ENCODE measurements around the gene CAV3. TPM values are rescaled to one million over a fixed set of nuclear protein-coding genes. Genes with fewer than 3 reads are reported as not detected.
"Not testable (repeated sequence)": the region's sequence is repeated elsewhere in the genome, so short reads cannot be mapped to it uniquely, and the experiment has no call there.

CAV3 gene
- under 1 TPM in 2 of 4 donors, not detected in 2; 0.52 to 0.79 TPM for total RNA-seq

GRCh38 chr3:8733332-8734094 lies at the start of gene CAV3:
CAV3 (plus strand) TSS chr3:8733802; CDS start chr3:8733877, 75 bp downstream.
- no peak within 1 kb of the TSS for H3K4me3 ChIP-seq (ENCODE audit: low read depth, poor library complexity, severe bottlenecking)
- 61 to 70% methylated on average over 22 to 23 of the region's 23 CpGs for WGBS, 2 donors
- DNase-seq (ENCODE audit: low spot score in 2 of 2): peak in 1 of 2 donors; percentile 69

DNA sequence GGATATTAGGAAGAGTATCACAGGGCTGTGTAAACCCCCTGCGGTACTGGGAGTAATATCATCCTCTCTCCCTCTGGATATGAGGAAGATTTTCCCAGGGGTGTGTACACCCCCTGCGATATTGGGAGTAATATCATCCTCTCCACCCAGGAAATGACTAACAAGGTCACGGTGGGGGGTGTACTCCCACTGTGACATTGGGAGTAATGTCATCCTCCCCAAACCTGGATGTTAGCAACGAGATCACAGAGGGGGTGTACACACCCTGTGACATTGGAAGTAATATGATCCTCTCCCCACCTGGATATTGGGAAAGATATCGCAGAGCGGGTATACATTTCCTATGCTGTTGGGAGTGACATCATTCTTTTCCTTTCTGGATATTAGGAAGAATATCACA lies 48.6 kb upstream of the CAV3 start:
- WGBS, 2 donors: 85 to 86% methylated on average over 6 of the region's 6 CpGs
- DNase-seq (ENCODE audit: low spot score in 2 of 2); intact Hi-C loops (cut with DNase I; ENCODE audit: low total_unique reads); H3K4me3 ChIP-seq (ENCODE audit: low read depth, poor library complexity, severe bottlenecking): not testable (repeated sequence)

More at GRCh38 chr3:8733332-8734094, at the start of gene CAV3:
- intact Hi-C loops (cut with DNase I; ENCODE audit: low total_unique reads): no loop called here
- no peak for TF ChIP-seq POLR2A (IDR thresholded peaks at IDR 0.05)
- TF ChIP-seq, protein P1, sequence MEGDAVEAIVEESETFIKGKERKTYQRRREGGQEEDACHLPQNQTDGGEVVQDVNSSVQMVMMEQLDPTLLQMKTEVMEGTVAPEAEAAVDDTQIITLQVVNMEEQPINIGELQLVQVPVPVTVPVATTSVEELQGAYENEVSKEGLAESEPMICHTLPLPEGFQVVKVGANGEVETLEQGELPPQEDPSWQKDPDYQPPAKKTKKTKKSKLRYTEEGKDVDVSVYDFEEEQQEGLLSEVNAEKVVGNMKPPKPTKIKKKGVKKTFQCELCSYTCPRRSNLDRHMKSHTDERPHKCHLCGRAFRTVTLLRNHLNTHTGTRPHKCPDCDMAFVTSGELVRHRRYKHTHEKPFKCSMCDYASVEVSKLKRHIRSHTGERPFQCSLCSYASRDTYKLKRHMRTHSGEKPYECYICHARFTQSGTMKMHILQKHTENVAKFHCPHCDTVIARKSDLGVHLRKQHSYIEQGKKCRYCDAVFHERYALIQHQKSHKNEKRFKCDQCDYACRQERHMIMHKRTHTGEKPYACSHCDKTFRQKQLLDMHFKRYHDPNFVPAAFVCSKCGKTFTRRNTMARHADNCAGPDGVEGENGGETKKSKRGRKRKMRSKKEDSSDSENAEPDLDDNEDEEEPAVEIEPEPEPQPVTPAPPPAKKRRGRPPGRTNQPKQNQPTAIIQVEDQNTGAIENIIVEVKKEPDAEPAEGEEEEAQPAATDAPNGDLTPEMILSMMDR (IDR thresholded peaks at IDR 0.05): no peak

DNA sequence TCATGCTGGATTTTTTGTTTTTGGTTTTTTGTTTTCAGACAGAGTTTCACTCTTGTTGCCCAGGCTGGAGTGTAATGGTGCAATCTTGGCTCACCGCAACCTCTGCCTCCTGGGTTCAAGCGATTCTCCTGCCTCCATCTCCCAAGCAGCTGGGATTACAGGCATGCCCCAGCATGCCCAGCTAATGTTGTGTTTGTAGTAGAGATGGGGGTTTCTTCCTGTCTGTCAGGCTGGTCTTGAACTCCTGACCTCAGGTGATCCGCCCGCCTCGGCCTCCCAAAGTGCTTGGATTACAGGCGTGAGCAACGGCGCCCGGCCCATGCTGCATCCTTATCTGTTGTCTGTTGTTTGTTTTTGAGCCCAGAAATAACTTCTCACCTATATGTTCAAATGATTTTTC lies 42.3 kb upstream of the CAV3 start:
- DNase-seq (ENCODE audit: low spot score in 2 of 2): not testable (repeated sequence)
- WGBS, 2 donors: 76 to 77% methylated on average over 9 of the region's 9 CpGs

DNA sequence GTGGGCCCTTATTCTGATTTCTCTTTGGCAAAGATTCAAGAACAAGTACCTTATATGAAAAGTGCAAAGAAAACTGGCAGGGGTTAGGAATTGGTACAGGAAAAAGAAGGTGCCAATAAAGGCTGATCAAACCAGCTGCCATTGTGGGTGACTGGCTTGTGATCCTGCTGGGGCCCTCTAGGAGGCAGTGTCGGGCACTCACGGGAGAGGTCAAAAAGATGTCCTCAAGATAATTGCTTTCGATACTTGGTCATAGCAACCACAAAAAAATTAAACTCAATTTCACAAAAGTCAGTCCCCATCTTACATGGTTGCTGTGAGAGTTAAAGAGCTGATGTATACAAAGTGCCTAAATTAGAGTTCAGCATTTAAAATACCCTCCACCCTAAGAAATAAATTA lies 31.0 kb upstream of the CAV3 start:
- TF ChIP-seq, protein P1 (IDR thresholded peaks at IDR 0.05): no peak
- no peak for TF ChIP-seq POLR2A (IDR thresholded peaks at IDR 0.05)
- no peak for DNase-seq (ENCODE audit: low spot score in 2 of 2)
- intact Hi-C loops (cut with DNase I; ENCODE audit: low total_unique reads): no loop called here
- H3K4me3 ChIP-seq (ENCODE audit: low read depth, poor library complexity, severe bottlenecking): no peak overlapping the region
- 40 to 52% methylated on average over 3 of the region's 3 CpGs for WGBS, 2 donors

More for the DNA sequence above, 42.3 kb upstream of the CAV3 start:
- intact Hi-C loops (cut with DNase I; ENCODE audit: low total_unique reads); H3K4me3 ChIP-seq (ENCODE audit: low read depth, poor library complexity, severe bottlenecking): not testable (repeated sequence)

GRCh38 chr3:8705575-8705974 lies 28.0 kb upstream of the CAV3 start:
- DNase-seq (ENCODE audit: low spot score in 2 of 2): no peak
- no peak overlapping the region for H3K4me3 ChIP-seq (ENCODE audit: low read depth, poor library complexity, severe bottlenecking)
- TF ChIP-seq, protein P1 (IDR thresholded peaks at IDR 0.05): no peak
- no peak for TF ChIP-seq POLR2A (IDR thresholded peaks at IDR 0.05)
- intact Hi-C loops (cut with DNase I; ENCODE audit: low total_unique reads): no loop called here
- WGBS, 2 donors: 71 to 75% methylated on average over 3 of the region's 3 CpGs

GRCh38 chr3:8709287-8709686 lies 24.3 kb upstream of the CAV3 start:
- no peak overlapping the region for H3K4me3 ChIP-seq (ENCODE audit: low read depth, poor library complexity, severe bottlenecking)
- WGBS, 2 donors: 64 to 75% methylated on average over 5 of the region's 5 CpGs
- intact Hi-C loops (cut with DNase I; ENCODE audit: low total_unique reads): no loop called here
- DNase-seq (ENCODE audit: low spot score in 2 of 2): no peak
- TF ChIP-seq, protein P1 (IDR thresholded peaks at IDR 0.05): no peak
- no peak for TF ChIP-seq POLR2A (IDR thresholded peaks at IDR 0.05)

All from lower leg skin (tissue), 4 donors.